ENCODE data around the gene UTF1.

DNA sequence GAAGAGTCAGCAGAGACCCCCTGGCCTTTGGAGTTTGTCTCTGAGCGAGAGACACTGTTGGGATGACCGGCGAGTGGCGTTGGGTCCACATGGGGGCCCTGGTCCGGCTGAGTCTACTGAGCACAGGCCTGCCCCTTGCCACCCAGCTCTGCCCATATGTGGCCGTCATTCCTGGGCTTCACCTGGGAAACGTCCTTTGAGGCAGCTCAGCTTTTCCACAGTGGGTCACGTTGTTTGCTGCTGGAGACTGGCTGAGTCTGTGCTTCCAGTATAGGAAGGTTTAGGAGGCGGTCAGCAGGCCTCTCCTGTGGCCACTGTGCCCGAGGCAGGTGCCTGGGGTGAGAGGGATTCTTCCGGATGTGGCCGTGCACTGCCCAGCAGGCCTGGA lies 29.6 kb downstream of the UTF1 start:
- TF ChIP-seq CTCF (IDR thresholded peaks at IDR 0.05) (no peak), POLR2A (IDR thresholded peaks at IDR 0.05) (no peak), POLR2AphosphoS5 (IDR thresholded peaks at IDR 0.05) (no peak)

All from prostate gland (tissue), 2 donors.